Measurements from ENCODE around the gene CBY2. TPM values are rescaled to one million over a fixed set of nuclear protein-coding genes. Genes with fewer than 3 reads are reported as not detected.

Gene CBY2
- total and polyA plus RNA-seq, 2 donors: 0.21 TPM; not detected in 1

GRCh38 chr13:45713106-45713690 is 11.1 kb downstream of the CBY2 start:
- Histone ChIP-seq H3K36me3 (ENCODE audit: insufficient read depth) (no peaks in the 10 kb centered on the region), H3K4me3 (ENCODE audit: low read depth, low read length) (no peak overlapping the region), H3K4me1 (ENCODE audit: insufficient read depth) (no peaks in the 10 kb centered on the region), H3K27ac (ENCODE audit: low read depth) (no peak overlapping the region)
- 96% methylated on average over 34 of the region's 34 CpGs for WGBS
- DNase-seq (ENCODE audit: extremely low spot score): no peak

GRCh38 chr13:45713721-45714120 is 11.6 kb downstream of the CBY2 start:
- H3K4me3 ChIP-seq (ENCODE audit: low read depth, low read length): no peak overlapping the region
- H3K27ac ChIP-seq (ENCODE audit: low read depth): no peak overlapping the region
- no peaks in the 10 kb centered on the region for H3K4me1 ChIP-seq (ENCODE audit: insufficient read depth)
- no peaks in the 10 kb centered on the region for H3K36me3 ChIP-seq (ENCODE audit: insufficient read depth)
- no peak for DNase-seq (ENCODE audit: extremely low spot score)
- WGBS: 95% methylated on average over 28 of the region's 28 CpGs

- no peak overlapping the region for H3K4me3 ChIP-seq (ENCODE audit: low read depth, low read length)
- no peaks in the 10 kb centered on the region for H3K36me3 ChIP-seq (ENCODE audit: insufficient read depth)
- H3K27ac ChIP-seq (ENCODE audit: low read depth): no peak overlapping the region
- H3K4me1 ChIP-seq (ENCODE audit: insufficient read depth): no peaks in the 10 kb centered on the region
- WGBS: 94% methylated on average over 18 of the region's 18 CpGs
- no peak for DNase-seq (ENCODE audit: extremely low spot score)
Measured at GRCh38 chr13:45714170-45714569, 12.1 kb downstream of the CBY2 start.

GRCh38 chr13:45715351-45715750 is 13.2 kb downstream of the CBY2 start:
- no peak overlapping the region for H3K27ac ChIP-seq (ENCODE audit: low read depth)
- H3K4me3 ChIP-seq (ENCODE audit: low read depth, low read length): no peak overlapping the region
- WGBS: 84% methylated on average over 3 of the region's 3 CpGs
- H3K4me1 ChIP-seq (ENCODE audit: insufficient read depth): no peaks in the 10 kb centered on the region
- no peak for DNase-seq (ENCODE audit: extremely low spot score)
- no peaks in the 10 kb centered on the region for H3K36me3 ChIP-seq (ENCODE audit: insufficient read depth)

- no peak for DNase-seq (ENCODE audit: extremely low spot score)
- 42% methylated on average over 1 of the region's 1 CpG for WGBS
- Histone ChIP-seq H3K4me3 (ENCODE audit: low read depth, low read length) (no peak overlapping the region), H3K36me3 (ENCODE audit: insufficient read depth) (no peaks in the 10 kb centered on the region), H3K27ac (ENCODE audit: low read depth) (no peak overlapping the region), H3K4me1 (ENCODE audit: insufficient read depth) (no peaks in the 10 kb centered on the region)
Measured at GRCh38 chr13:45717349-45717748, 15.2 kb downstream of the CBY2 start.

GRCh38 chr13:45718063-45718462 is 15.9 kb downstream of the CBY2 start:
- Histone ChIP-seq H3K4me1 (ENCODE audit: insufficient read depth) (no peaks in the 10 kb centered on the region), H3K4me3 (ENCODE audit: low read depth, low read length) (no peak overlapping the region), H3K27ac (ENCODE audit: low read depth) (no peak overlapping the region), H3K36me3 (ENCODE audit: insufficient read depth) (no peaks in the 10 kb centered on the region)
- 64% methylated on average over 5 of the region's 5 CpGs for WGBS
- no peak for DNase-seq (ENCODE audit: extremely low spot score)

GRCh38 chr13:45718992-45719391 is 16.9 kb downstream of the CBY2 start:
- WGBS: 31% methylated on average over 1 of the region's 1 CpG
- DNase-seq (ENCODE audit: extremely low spot score): no peak

GRCh38 chr13:45721203-45721731 is 19.1 kb downstream of the CBY2 start:
- no peak overlapping the region for H3K4me3 ChIP-seq (ENCODE audit: low read depth, low read length)
- H3K4me1 ChIP-seq (ENCODE audit: insufficient read depth): no peaks in the 10 kb centered on the region
- H3K27ac ChIP-seq (ENCODE audit: low read depth): no peak overlapping the region
- DNase-seq (ENCODE audit: extremely low spot score): no peak
- H3K36me3 ChIP-seq (ENCODE audit: insufficient read depth): no peaks in the 10 kb centered on the region
- WGBS: 71% methylated on average over 5 of the region's 5 CpGs

More at GRCh38 chr13:45718992-45719391, 16.9 kb downstream of the CBY2 start:
- Histone ChIP-seq H3K4me1 (ENCODE audit: insufficient read depth) (no peaks in the 10 kb centered on the region), H3K27ac (ENCODE audit: low read depth) (no peak overlapping the region), H3K4me3 (ENCODE audit: low read depth, low read length) (no peak overlapping the region), H3K36me3 (ENCODE audit: insufficient read depth) (no peaks in the 10 kb centered on the region)

GRCh38 chr13:45723798-45724197 is 21.7 kb downstream of the CBY2 start:
- 69% methylated on average over 2 of the region's 2 CpGs for WGBS
- H3K4me1 ChIP-seq (ENCODE audit: insufficient read depth): no peaks in the 10 kb centered on the region
- no peak overlapping the region for H3K4me3 ChIP-seq (ENCODE audit: low read depth, low read length)
- no peak for DNase-seq (ENCODE audit: extremely low spot score)
- H3K27ac ChIP-seq (ENCODE audit: low read depth): no peak overlapping the region
- H3K36me3 ChIP-seq (ENCODE audit: insufficient read depth): no peaks in the 10 kb centered on the region

GRCh38 chr13:45728759-45729158 is 26.6 kb downstream of the CBY2 start:
- Histone ChIP-seq H3K27ac (ENCODE audit: low read depth) (no peak overlapping the region), H3K4me3 (ENCODE audit: low read depth, low read length) (no peak overlapping the region), H3K36me3 (ENCODE audit: insufficient read depth) (no peaks in the 10 kb centered on the region), H3K4me1 (ENCODE audit: insufficient read depth) (no peaks in the 10 kb centered on the region)
- DNase-seq (ENCODE audit: extremely low spot score): no peak
- WGBS: 70% methylated on average over 6 of the region's 6 CpGs

GRCh38 chr13:45731455-45731854 is 29.3 kb downstream of the CBY2 start:
- WGBS: 88% methylated on average over 3 of the region's 3 CpGs
- no peak overlapping the region for H3K27ac ChIP-seq (ENCODE audit: low read depth)
- H3K4me1 ChIP-seq (ENCODE audit: insufficient read depth): no peaks in the 10 kb centered on the region
- no peak overlapping the region for H3K4me3 ChIP-seq (ENCODE audit: low read depth, low read length)
- no peaks in the 10 kb centered on the region for H3K36me3 ChIP-seq (ENCODE audit: insufficient read depth)
- no peak for DNase-seq (ENCODE audit: extremely low spot score)

- WGBS: 40% methylated on average over 5 of the region's 5 CpGs
- DNase-seq (ENCODE audit: extremely low spot score): no peak
- no peak overlapping the region for H3K4me3 ChIP-seq (ENCODE audit: low read depth, low read length)
- H3K36me3 ChIP-seq (ENCODE audit: insufficient read depth): no peaks in the 10 kb centered on the region
- no peaks in the 10 kb centered on the region for H3K4me1 ChIP-seq (ENCODE audit: insufficient read depth)
- H3K27ac ChIP-seq (ENCODE audit: low read depth): no peak overlapping the region
Measured at GRCh38 chr13:45732916-45733315, 30.8 kb downstream of the CBY2 start.

- no peak overlapping the region for H3K4me3 ChIP-seq (ENCODE audit: low read depth, low read length)
- H3K36me3 ChIP-seq (ENCODE audit: insufficient read depth): no peaks in the 10 kb centered on the region
- no peaks in the 10 kb centered on the region for H3K4me1 ChIP-seq (ENCODE audit: insufficient read depth)
- WGBS: 82% methylated on average over 5 of the region's 5 CpGs
- no peak overlapping the region for H3K27ac ChIP-seq (ENCODE audit: low read depth)
- no peak for DNase-seq (ENCODE audit: extremely low spot score)
Measured at GRCh38 chr13:45733361-45733760, 31.2 kb downstream of the CBY2 start.

GRCh38 chr13:45737571-45738017 is 35.5 kb downstream of the CBY2 start:
- 62% methylated on average over 2 of the region's 2 CpGs for WGBS
- DNase-seq (ENCODE audit: extremely low spot score): no peak

More at GRCh38 chr13:45737571-45738017, 35.5 kb downstream of the CBY2 start:
- no peak overlapping the region for H3K27ac ChIP-seq (ENCODE audit: low read depth)
- no peak overlapping the region for H3K4me3 ChIP-seq (ENCODE audit: low read depth, low read length)
- no peaks in the 10 kb centered on the region for H3K4me1 ChIP-seq (ENCODE audit: insufficient read depth)
- no peaks in the 10 kb centered on the region for H3K36me3 ChIP-seq (ENCODE audit: insufficient read depth)
